Fibroblast of peridontal ligament (primary cell): ENCODE results near the gene NCAPD2.
"Not testable (repeated sequence)": the region's sequence is repeated elsewhere in the genome, so short reads cannot be mapped to it uniquely, and the experiment has no call there.

Source experiments
- DNase-seq: peaks from one replicate; pipeline ENCODE4 v3.0.0-alpha.2; 2010; ENCODE audit errors: extremely low read depth

NCAPD2 gene

DNA sequence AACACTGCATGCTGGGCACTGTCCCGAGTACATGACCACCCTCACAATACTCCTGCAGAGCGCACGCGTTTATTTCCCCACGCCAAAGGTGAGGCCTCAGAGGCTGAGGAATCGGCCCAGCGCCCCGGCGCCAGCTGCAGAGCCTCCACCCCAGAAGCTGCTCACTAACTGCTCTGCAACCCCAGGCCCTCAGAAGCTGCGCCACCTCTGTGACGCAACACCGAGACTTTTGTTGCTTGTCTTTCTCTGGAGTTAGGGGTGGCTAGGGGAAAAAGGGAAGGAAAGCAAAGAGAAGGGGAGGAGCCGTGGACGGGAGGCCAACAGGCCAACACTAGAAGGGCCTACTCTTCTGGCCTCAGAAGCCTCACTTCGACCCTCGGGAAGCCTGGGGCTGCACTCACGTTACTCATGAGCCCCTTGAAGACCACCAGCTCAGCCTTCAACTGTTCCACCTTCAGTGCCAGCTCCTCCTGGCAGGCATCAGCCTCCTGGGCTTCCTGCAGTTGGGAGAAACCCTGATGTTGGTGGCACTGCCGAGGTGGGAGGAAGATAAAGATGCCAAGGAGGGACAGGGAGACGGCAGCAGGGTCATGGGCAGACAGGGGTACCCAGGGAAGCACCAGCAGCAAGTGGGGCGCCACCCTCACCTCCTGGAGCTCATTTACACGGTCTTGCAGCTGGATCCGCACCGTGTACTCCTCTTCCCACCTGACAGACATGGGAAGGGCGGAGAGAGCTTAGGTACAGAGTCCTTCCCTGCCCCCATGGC lies 56.6 kb downstream of the NCAPD2 start:
- no peak for DNase-seq

GRCh38 chr12:6551063-6551461 lies 57.2 kb downstream of the NCAPD2 start:
- peak; percentile 10 for DNase-seq

- DNase-seq = peak; percentile 71
These were observed 57.7 kb downstream of the NCAPD2 start for GRCh38 chr12:6551496-6552139.

DNA sequence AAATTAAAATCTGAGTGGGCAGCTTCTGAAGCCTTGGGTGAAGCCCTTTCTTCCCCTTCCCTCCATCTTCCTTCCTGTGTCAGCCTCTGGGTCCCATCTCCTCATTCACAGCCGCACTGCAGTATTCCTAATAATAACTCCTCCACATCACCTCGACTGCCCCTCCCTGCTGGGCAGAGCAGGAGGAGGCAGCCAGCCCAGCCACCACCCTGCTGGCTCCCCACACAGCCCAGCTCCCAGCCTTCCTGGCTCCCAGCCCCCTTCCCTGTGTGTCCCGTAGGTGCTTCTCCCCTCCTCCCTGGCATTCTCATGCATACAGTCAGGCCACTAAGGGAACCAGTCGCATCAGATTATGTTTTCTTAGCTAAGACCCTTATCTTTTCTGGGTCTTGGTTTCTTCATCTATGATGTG lies 58.2 kb downstream of the NCAPD2 start:
- no peak for DNase-seq

- peak; percentile 85 for DNase-seq
These were observed 59.4 kb downstream of the NCAPD2 start for GRCh38 chr12:6553051-6553868.

- DNase-seq = peak; percentile 75
These were observed 60.5 kb downstream of the NCAPD2 start for GRCh38 chr12:6554168-6555017.

- DNase-seq = peak; percentile 7
These were observed 61.3 kb downstream of the NCAPD2 start for GRCh38 chr12:6555018-6555691.

GRCh38 chr12:6556496-6556817 lies 62.6 kb downstream of the NCAPD2 start:
- not testable (repeated sequence) for DNase-seq

DNA sequence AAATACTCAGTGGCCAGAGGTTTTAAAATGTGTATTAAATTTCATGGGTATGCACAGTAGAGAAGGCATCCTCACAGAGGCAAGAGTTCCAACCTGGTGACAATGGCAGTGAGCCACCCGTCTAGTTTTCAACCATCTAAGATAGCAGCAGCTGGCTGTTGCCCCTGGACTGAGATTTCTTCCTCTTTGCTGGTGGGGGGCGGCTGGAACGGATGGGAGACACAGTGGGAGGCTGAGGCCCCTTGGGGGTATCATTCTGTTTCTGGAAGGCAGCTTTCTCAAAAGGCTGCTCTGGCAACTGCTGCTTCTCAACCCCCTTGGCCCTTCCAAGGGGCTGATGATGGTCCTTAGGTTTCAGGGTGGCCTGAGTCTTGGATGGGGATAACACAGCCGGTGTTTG lies 63.0 kb downstream of the NCAPD2 start:
- no peak for DNase-seq

GRCh38 chr12:6558014-6558760 lies 64.3 kb downstream of the NCAPD2 start:
- DNase-seq = peak; percentile 74

DNA sequence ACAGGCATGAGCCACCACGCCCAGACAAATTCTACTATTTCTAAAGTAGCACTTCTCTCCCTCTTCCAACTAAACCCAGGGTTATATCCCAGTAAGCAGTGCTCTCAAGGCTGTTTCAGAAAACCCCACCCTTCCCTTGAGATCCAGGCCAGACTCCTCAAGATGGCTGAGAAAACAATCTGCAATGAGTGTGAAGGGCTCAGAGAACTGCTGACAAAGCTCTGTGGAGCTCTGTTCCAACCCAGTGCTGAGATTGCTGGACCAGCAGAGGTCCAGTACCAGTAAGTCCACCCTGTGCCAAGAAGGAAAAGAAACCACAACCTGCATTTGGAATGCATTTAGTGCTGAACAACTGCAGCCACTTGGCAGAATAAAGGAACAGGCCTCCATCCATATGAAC lies 65.6 kb downstream of the NCAPD2 start:
- DNase-seq = peak; percentile 75

GRCh38 chr12:6560501-6561205 lies 66.8 kb downstream of the NCAPD2 start:
- no peak for DNase-seq

DNA sequence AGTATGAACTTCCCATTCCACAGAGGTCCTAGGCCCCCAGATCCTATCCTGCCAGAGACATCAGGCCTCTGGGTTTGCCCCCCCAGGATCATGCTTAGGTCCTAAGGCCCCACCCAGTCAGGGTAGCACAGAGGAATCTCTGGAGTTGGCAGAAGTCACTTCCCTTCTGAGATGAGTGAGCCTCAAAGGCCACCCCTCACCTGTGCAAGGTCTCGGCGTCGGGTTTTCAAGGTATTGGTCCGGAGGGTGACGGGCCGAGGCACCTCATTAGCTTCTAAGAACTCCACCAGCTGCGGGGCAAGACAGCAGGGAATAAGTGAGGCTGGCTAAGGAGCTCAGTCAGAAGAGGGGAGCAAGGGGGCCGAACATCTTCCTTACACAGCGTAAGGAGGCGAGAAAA lies 69.0 kb downstream of the NCAPD2 start:
- DNase-seq = no peak

DNA sequence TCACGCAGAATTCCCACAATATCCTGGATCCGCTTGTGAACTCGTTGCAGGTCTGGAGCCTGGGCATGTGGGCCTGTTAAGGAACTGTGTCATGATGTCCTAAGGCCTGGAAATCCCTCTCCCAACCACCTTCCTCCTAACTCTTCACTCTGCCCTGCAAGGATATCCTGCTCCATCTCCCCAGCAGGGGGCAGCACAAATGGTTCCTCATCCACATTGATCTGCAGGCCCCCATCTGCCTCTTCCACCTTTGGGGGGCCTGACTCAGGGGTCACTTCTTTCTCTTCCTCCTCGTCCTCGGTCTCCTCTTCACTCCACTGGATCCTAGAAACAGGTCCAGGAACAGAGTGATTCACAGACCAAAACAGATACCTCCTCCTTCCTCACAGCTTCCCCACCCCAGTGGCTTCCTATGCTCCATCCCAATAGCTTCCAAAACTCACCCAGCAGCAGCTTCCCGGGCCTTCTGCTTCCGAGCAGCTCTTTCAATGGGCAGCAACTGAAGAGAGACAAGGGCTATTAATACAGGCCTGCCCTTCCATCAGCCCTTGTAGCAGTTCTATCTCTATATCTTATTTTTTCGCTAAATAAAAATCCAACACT lies 69.6 kb downstream of the NCAPD2 start:
- DNase-seq = peak; percentile 51

- DNase-seq = no peak
These were observed 73.3 kb downstream of the NCAPD2 start for GRCh38 chr12:6567112-6567670.

- DNase-seq = no peak
These were observed 75.4 kb downstream of the NCAPD2 start for GRCh38 chr12:6569312-6569711.

- no peak for DNase-seq
These were observed 75.9 kb downstream of the NCAPD2 start for GRCh38 chr12:6569786-6570185.

- DNase-seq = no peak
These were observed 76.5 kb downstream of the NCAPD2 start for GRCh38 chr12:6570264-6570887.

DNA sequence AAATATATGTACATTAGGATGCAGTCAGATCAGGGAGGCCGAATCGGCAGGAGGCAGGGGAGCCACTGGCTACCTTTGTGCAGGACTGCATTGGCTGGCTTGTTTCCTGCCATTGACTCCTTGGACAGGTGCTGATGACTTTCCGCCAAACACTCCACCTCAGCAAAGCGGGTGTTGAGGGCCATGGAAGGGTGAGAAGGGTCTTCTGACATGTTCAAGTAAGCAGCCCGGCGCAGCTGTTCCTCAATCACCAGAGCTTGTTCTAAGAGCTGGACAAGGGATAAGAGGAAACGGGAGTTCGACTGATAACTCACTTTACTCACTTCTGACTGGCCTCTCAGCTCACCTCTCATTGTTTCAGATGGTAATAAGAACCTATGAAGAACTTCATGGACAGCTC lies 79.1 kb downstream of the NCAPD2 start:
- DNase-seq = no peak
